K562 (cell line): Measurements from ENCODE around the gene FUCA2. TPM values are rescaled to one million over a fixed set of nuclear protein-coding genes. Genes with fewer than 3 reads are reported as not detected.

ENCODE experiments used
- ATAC-seq: fragments of 200-7000 bp; cut with Tn5 transposase; 3 replicates; pipeline ENCODE4 v1.9.1; 2020; ENCODE audit warnings: moderate library complexity
- BruUV-seq: library from RNA; stranded (reverse); fragments of 400-500 nt; replicated peaks from 2 replicates; lab custom pipeline; 2021; lab: Mats Ljungman, UMichigan
- CTCF ChIA-PET: fragments of 300-600 bp; formaldehyde crosslinking; extraction: SDS; loops from one replicate; lab custom pipeline; 2021; ENCODE audit warnings: low intra/inter-chr PET ratio; lab: Yijun Ruan, JAX
- POLR2A ChIA-PET: fragments of 300-600, 350-650 bp; sonication (Branson Sonifier 250); formaldehyde crosslinking; extraction: SDS; loops from one replicate; lab custom pipeline; 2021; ENCODE audit warnings: antibody characterized with exemption, inconsistent platforms; lab: Yijun Ruan, JAX
- DNase-seq, 4 experiments: peaks; one replicate each; pipeline versions ENCODE4 v3.0.0 to v3.0.0-alpha.2; 2011 to 2018; ENCODE audit warnings: low spot score in 3 of 4, mixed read lengths in 3 of 4; ENCODE audit errors: extremely low read depth in 1 of 4
- FAIRE-seq: peaks from 2 replicates; lab custom pipeline; 2011; peaks lifted over from hg19 to GRCh38; lab: Jason Lieb, UNC
- H2AFZ ChIP-seq: 2 replicates; pipeline ENCODE4 v1.6.0; 2011; ENCODE audit warnings: low read depth, low read length, control low read depth, inconsistent platforms
- H3K27ac ChIP-seq: fragments of 200-600 bp; 3 replicates; pipeline ENCODE4 v1.8.0; 2011; ENCODE audit warnings: low read depth, mild to moderate bottlenecking, control low read depth, inconsistent platforms, low read length, moderate library complexity, mixed read lengths; ENCODE audit errors: extremely low read depth
- H3K27me3 ChIP-seq, 2 experiments: fragments of 300-600 bp in 1 of 2; 2 replicates in 1 of 2; 3 replicates in 1 of 2; pipeline versions ENCODE4 v1.6.0 to v1.8.0; 2011; ENCODE audit warnings: inconsistent platforms in 2 of 2, low read length in 2 of 2, mild to moderate bottlenecking in 1 of 2, mixed read lengths in 1 of 2, moderate library complexity in 1 of 2; ENCODE audit not compliant: control insufficient read depth in 2 of 2, insufficient read depth in 2 of 2
- H3K36me3 ChIP-seq: fragments of 300-600 bp; 3 replicates; pipeline ENCODE4 v1.8.0; 2011; ENCODE audit warnings: mild to moderate bottlenecking, low read length, inconsistent platforms; ENCODE audit not compliant: control insufficient read depth, insufficient read depth
- H3K4me1 ChIP-seq, 2 experiments: fragments of 200-600 bp in 1 of 2; replicated peaks in 1 of 2; 2 replicates in 1 of 2; 3 replicates in 1 of 2; pipeline versions ENCODE4 v1.5.1 to v1.8.0; 2011; ENCODE audit warnings: inconsistent platforms in 2 of 2, low read length in 2 of 2, mild to moderate bottlenecking in 1 of 2, mixed read lengths in 1 of 2, moderate library complexity in 1 of 2; ENCODE audit not compliant: control insufficient read depth in 2 of 2, insufficient read depth in 2 of 2
- H3K4me2 ChIP-seq: 2 replicates; pipeline ENCODE4 v1.6.1; 2011; ENCODE audit warnings: low read length, control low read depth, inconsistent platforms, mixed read lengths; ENCODE audit not compliant: insufficient read depth
- H3K4me3 ChIP-seq: fragments of 200-600 bp; sonication (generic), shearing (Covaris generic); 2 replicates; pipeline ENCODE4 v1.5.1; 2016; ENCODE audit warnings: control low read depth, inconsistent platforms
- H3K79me2 ChIP-seq: fragments of 200-600 bp; 3 replicates; pipeline ENCODE4 v1.8.0; 2011; ENCODE audit warnings: low read length, inconsistent platforms; ENCODE audit not compliant: control insufficient read depth, insufficient read depth
- H3K9ac ChIP-seq, 2 experiments: 2 replicates each; pipeline versions ENCODE4 v1.6.0 to v1.6.1; 2011; ENCODE audit warnings: low read depth in 2 of 2, low read length in 2 of 2, control low read depth in 1 of 2, inconsistent platforms in 1 of 2, mild to moderate bottlenecking in 1 of 2, mixed read lengths in 1 of 2; ENCODE audit not compliant: insufficient read depth in 1 of 2
- H3K9me1 ChIP-seq: one replicate; pipeline ENCODE4 v1.6.0; 2011; ENCODE audit warnings: inconsistent platforms, mild to moderate bottlenecking, low read length, moderate library complexity; ENCODE audit not compliant: control insufficient read depth, insufficient read depth
- H3K9me3 ChIP-seq: replicated peaks from 2 replicates; pipeline ENCODE4 v1.5.1; 2011; ENCODE audit warnings: low read depth, low read length, inconsistent platforms; ENCODE audit not compliant: control insufficient read depth, insufficient read depth
- H4K20me1 ChIP-seq: replicated peaks from 2 replicates; pipeline ENCODE4 v1.6.1; 2011; ENCODE audit warnings: low read length, inconsistent platforms, mixed read lengths; ENCODE audit not compliant: control insufficient read depth, insufficient read depth
- ATF4 ChIP-seq: fragments of 450-650 bp; formaldehyde crosslinking; IDR thresholded peaks from 2 replicates; pipeline ENCODE4 v1.4.0; 2022; ENCODE audit warnings: mild to moderate bottlenecking, moderate library complexity
- HDAC2 ChIP-seq: fragments of 450-650 bp; IDR thresholded peaks from 2 replicates; pipeline ENCODE4 v1.6.1; 2016; ENCODE audit warnings: mild to moderate bottlenecking
- PRPF4 ChIP-seq: fragments of 200-400 bp; formaldehyde crosslinking; IDR thresholded peaks from one replicate; pipeline ENCODE4 v1.6.1; 2017; ENCODE audit warnings: low read length, low read depth, mild to moderate bottlenecking; ENCODE audit not compliant: insufficient read depth, poor library complexity, severe bottlenecking
- SREBF1 ChIP-seq: fragments of 150-350 bp; IDR thresholded peaks from 2 replicates; pipeline ENCODE4 v1.6.1; 2014; ENCODE audit warnings: antibody characterized with exemption, low read depth, low read length, borderline replicate concordance
- ZKSCAN8 ChIP-seq: fragments of 200-800 bp; sonication (Bioruptor generic); IDR thresholded peaks from 2 replicates; pipeline ENCODE4 v1.6.1; 2016; ENCODE audit warnings: missing genetic modification characterization, missing compliant biosample characterization
- WGBS: fragments of 100-300 bp; shearing (Covaris generic); methylation state at CpG from one replicate; pipeline ENCODE4 v1.1.6; 2016; ENCODE audit warnings: low coverage, mixed read lengths; ENCODE audit not compliant: insufficient coverage; ENCODE audit errors: missing lambda C conversion rate; 5-methylcytosine and 5-hydroxymethylcytosine counted together
- in situ Hi-C: fragments of 300-500 bp; cut with MboI; formaldehyde crosslinking; loops from 4 replicates; pipeline ENCODE4 v1.15.0; 2018; ENCODE audit warnings: inconsistent platforms, mixed read lengths
- intact Hi-C: fragments of 100-400 bp; cut with micrococcal nuclease; formaldehyde crosslinking; loops from 2 replicates; pipeline ENCODE4 v1.14.2; 2022
- polyA plus RNA-seq, 8 experiments: library from polyadenylated mRNA; depleted of rRNA in 4 of 8; stranded (reverse) in 5 of 8; unstranded in 3 of 8; fragments of >200 nt; fragmentation: Nextera tagmentation in 2 of 8; fragmentation: Illumina TruSeq in 1 of 8; extraction: Ambion mirVana in 2 of 8; extraction: Trizol in 1 of 8; gene quantifications; 2 replicates each; pipeline versions ENCODE4 v1.2.1 to v1.2.3, GENCODE V29; 2011 to 2014; ENCODE audit warnings: inconsistent platforms in 1 of 8, missing spikeins in 1 of 8
- total RNA-seq, 7 experiments: library from RNA; depleted of rRNA in 6 of 7; stranded (reverse); fragments of >200 nt in 6 of 7; fragmentation: Illumina TruSeq in 2 of 7; extraction: Trizol in 2 of 7; gene quantifications; 2 replicates each; pipeline versions ENCODE4 v1.2.1 to v1.2.3, GENCODE V29; 2011 to 2021; ENCODE audit warnings: low replicate concordance in 1 of 7

FUCA2 gene
- total and polyA plus RNA-seq, 9 of the 15 experiments (the other 6 are each of a cell fraction or from before 2014, with no cell fraction given) = 20.6 to 112 (median 79.3) TPM

GRCh38 chr6:143485967-143486366 lies 25.6 kb downstream of the FUCA2 start (continued):
- 0 out of 2 replicates have a peak, but pooled peaks have one; percentile 61 for TF ChIP-seq ATF4 (CRISPR knock-in tag)

GRCh38 chr6:143482593-143482992 lies 28.9 kb downstream of the FUCA2 start:
- no peak overlapping the region for H3K27ac ChIP-seq
- ChIA-PET CTCF (no interaction called here), POLR2A (no interaction called here)
- 82% methylated on average over 2 of the region's 2 CpGs for WGBS
- H2AFZ ChIP-seq = no peak overlapping the region
- ATAC-seq = no peak
- no peaks in the 10 kb centered on the region for H4K20me1 ChIP-seq
- in situ Hi-C loops (no loop called here), intact Hi-C loops (no loop called here)
- TF ChIP-seq HDAC2 (no peak), SREBF1 (no peak), ZKSCAN8 (CRISPR knock-in tag) (no peak), PRPF4 (no peak)
- no peaks in the 10 kb centered on the region for H3K79me2 ChIP-seq
- H3K4me1 ChIP-seq = no peaks in the 10 kb centered on the region
- no peak for DNase-seq
- H3K9ac ChIP-seq = no peak overlapping the region
- H3K9me3 ChIP-seq = no peaks in the 10 kb centered on the region
- no peak overlapping the region for H3K4me3 ChIP-seq
- no peak for FAIRE-seq
- no peaks in the 10 kb centered on the region for H3K27me3 ChIP-seq
- H3K36me3 ChIP-seq = peaks cover 3% of the 10 kb centered on the region; the same call in 1 of the 3 replicates
- no peak overlapping the region for H3K4me2 ChIP-seq
- no TSS peak for BruUV-seq
- H3K9me1 ChIP-seq = no peaks in the 10 kb centered on the region
